Motor neuron (in vitro differentiated cells): Measurements from ENCODE around the gene CPTP. TPM values are rescaled to one million over a fixed set of nuclear protein-coding genes. Genes with fewer than 3 reads are reported as not detected.

ENCODE experiments used
- ATAC-seq, 8 experiments: fragments of 200-7000 bp; cut with Tn5 transposase; replicated peaks in 6 of 8; 2 replicates each; pipeline ENCODE4 v1.8.0; 2021; ENCODE audit warnings: mild to moderate bottlenecking in 8 of 8, moderate library complexity in 8 of 8
- H3K27ac ChIP-seq, 2 donors: fragments of 250-450 bp; sonication (Bioruptor Pico); 2 replicates each; pipeline ENCODE4 v1.9.0; 2021; ENCODE audit warnings: antibody characterized with exemption in 2 of 2, mild to moderate bottlenecking in 2 of 2, moderate library complexity in 1 of 2
- H3K4me1 ChIP-seq, 2 donors: fragments of 250-450 bp; sonication (Bioruptor Pico); replicated peaks in 1 of 2; 2 replicates each; pipeline ENCODE4 v1.6.1; 2021; ENCODE audit warnings: antibody characterized with exemption in 2 of 2, mild to moderate bottlenecking in 2 of 2, moderate library complexity in 1 of 2
- H3K4me3 ChIP-seq, 5 donors: fragments of 250-450 bp; sonication (Bioruptor Pico); 2 replicates each; pipeline ENCODE4 v1.9.0; 2021; ENCODE audit warnings: antibody characterized with exemption in 5 of 5, mild to moderate bottlenecking in 5 of 5, moderate library complexity in 4 of 5
- WGBS, 10 experiments: fragments of 450-650 bp; shearing (Covaris generic); methylation state at CpG; one replicate each; pipeline ENCODE4 v1.0.0; 2022; 5-methylcytosine and 5-hydroxymethylcytosine counted together
- in situ Hi-C, 9 experiments: fragments of 400-800 bp; cut with MboI; loops; one replicate each; pipeline ENCODE4 v1.15.0; 2021; ENCODE audit warnings: low sequenced_read_pairs in 9 of 9, low pct_unique_long_range_greater_than_20kb in 2 of 9; ENCODE audit not compliant: unreplicated experiment in 9 of 9
- total RNA-seq, 8 experiments: library from RNA; unstranded; fragments of 300-600 nt; gene quantifications; 2 replicates each; pipeline versions ENCODE4 v1.2.3 to v1.2.4, GENCODE V29; 2022

CPTP gene
- total RNA-seq: 10 to 100 TPM; 11.2 to 22.4 (median 13.4) TPM

GRCh38 chr1:1324524-1325287 lies at the start of gene CPTP, which contains the start of gene INTS11:
Gene CPTP (plus strand): TSS chr1:1324802. CDS start chr1:1326911, 2,109 bp downstream.
Gene INTS11 (minus strand): TSS chr1:1324660. CDS start chr1:1324608, 52 bp downstream.
- ATAC-seq: peak; percentile 76 to 87 (median 82)
- Histone ChIP-seq H3K27ac (peak within 1 kb of the TSS; percentile 79 to 87), H3K4me3 (peak within 1 kb of the TSS; percentile 95 to 100 (median 99)), H3K4me1 (peaks cover 18 to 19% of the 10 kb centered on the region in 2 donors)
- 4% methylated on average over 5 of the region's 84 CpGs; no CpG with 5 or more reads in 9 of the 10 experiments for WGBS, 10 experiments
- in situ Hi-C loops: no loop called here

GRCh38 chr1:1274931-1275431 lies 49.6 kb upstream of the CPTP start:
- 67 to 100% (median 96%) methylated on average over 1 to 4 of the region's 15 CpGs; no CpG with 5 or more reads in 5 of the 10 experiments for WGBS, 10 experiments
- no peak for ATAC-seq
- H3K4me3 ChIP-seq: peak overlapping the region in 2 of 5 donors; percentile 86 to 90
- in situ Hi-C loops: loop anchor here in 3 of 9 experiments (25.0 kb wide), 2 partner anchors 113 to 263 kb away; partner anchors contain the start of genes AGRN (in 2 of the 3), HES4 (in 2 of the 3), ISG15 (in 2 of the 3) and TTLL10 (in 1 of the 3)
- peaks cover 26 to 27% of the 10 kb centered on the region in 2 donors for H3K4me1 ChIP-seq
- no peak overlapping the region for H3K27ac ChIP-seq

- Histone ChIP-seq H3K4me1 (peaks cover 25 to 26% of the 10 kb centered on the region in 2 donors), H3K27ac (no peak overlapping the region), H3K4me3 (no peak overlapping the region)
- no peak for ATAC-seq
- WGBS, 10 experiments: 75 to 100% (median 81%) methylated on average over 1 to 9 of the region's 9 CpGs; no CpG with 5 or more reads in 1 of the 10 experiments
- in situ Hi-C loops: no loop called here
These were observed 48.8 kb upstream of the CPTP start for GRCh38 chr1:1275836-1276235.

- WGBS, 10 experiments: 78 to 100% (median 90%) methylated on average over 1 to 12 of the region's 13 CpGs; no CpG with 5 or more reads in 2 of the 10 experiments
- Histone ChIP-seq H3K4me3 (no peak overlapping the region), H3K4me1 (peaks cover 6 to 7% of the 10 kb centered on the region in 2 donors), H3K27ac (no peak overlapping the region)
- no peak for ATAC-seq
- in situ Hi-C loops: no loop called here
These were observed 46.0 kb upstream of the CPTP start for GRCh38 chr1:1278620-1279019.

DNA sequence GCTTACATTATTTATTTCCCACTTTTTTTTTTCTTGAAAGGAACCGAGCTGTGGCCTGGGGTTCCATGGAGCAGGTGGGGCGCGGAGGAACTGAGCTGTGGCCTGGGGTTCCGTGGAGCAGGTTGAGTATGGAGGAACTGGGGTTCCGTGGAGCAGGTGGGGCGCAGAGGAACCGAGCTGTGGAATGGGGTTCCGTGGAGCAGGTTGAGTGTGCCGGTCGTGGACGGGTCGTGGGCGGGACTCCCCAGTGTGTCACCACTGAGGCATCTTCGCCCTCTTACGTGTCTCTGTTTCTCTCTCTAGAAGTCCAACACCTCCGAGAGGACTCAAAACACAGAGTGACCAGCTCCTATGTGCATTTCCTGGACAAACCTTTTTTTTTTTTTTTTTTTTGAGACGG lies 45.6 kb upstream of the CPTP start:
- in situ Hi-C loops: no loop called here

GRCh38 chr1:1280782-1281481 lies 43.7 kb upstream of the CPTP start:
- in situ Hi-C loops: no loop called here
- no peak overlapping the region for H3K4me3 ChIP-seq
- peak in 3 of 8 experiments; percentile 2 to 9 (median 9) for ATAC-seq
- WGBS, 10 experiments: 71 to 100% (median 77%) methylated on average over 1 to 6 of the region's 21 CpGs; no CpG with 5 or more reads in 6 of the 10 experiments
- H3K27ac ChIP-seq: no peak overlapping the region
- H3K4me1 ChIP-seq: no peaks in the 10 kb centered on the region

More for the DNA sequence above, 45.6 kb upstream of the CPTP start:
- WGBS, 10 experiments: 69 to 95% (median 86%) methylated on average over 4 to 16 of the region's 17 CpGs; no CpG with 5 or more reads in 3 of the 10 experiments
- Histone ChIP-seq H3K4me3 (no peak overlapping the region), H3K27ac (no peak overlapping the region), H3K4me1 (peaks cover 6 to 7% of the 10 kb centered on the region in 2 donors)
- ATAC-seq: no peak

DNA sequence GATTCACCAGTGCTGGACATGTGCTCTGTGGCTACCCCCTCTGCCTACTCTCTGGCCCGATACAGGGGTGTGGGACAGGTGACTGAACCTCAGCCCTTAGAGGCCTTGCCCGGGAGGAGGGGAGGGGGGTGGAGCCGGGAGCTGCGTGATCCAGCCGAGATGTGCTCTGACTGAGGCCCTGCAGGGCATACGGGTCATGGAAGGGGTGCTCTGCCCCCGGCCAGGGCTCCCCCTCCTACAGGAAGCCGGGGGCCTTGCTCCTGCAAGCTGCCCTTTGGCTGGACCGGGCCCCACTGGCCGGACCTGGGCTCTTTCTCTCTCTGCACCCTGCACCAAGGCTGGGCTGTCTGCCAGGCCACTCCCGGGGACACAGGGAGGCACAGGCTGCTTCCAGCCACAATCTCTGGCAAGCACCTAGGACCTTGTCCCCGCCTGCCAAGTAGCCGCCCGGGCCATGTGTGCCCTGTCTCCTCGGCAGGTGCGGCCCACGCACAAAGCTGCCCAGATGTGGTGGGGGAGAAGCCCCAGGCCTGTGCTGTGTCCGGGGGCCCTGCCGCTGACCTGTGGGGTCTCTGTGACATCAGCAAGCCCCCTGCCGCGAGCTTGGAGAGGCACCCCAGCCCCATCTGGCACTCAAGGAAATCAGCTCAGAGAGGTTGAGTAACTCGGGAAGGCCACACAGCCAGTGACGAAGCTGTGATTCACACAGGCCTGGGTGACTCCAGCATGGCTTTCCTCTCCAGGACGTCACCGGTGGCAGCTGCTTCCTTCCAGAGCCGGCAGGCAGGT lies 42.9 kb upstream of the CPTP start:
- Histone ChIP-seq H3K4me3 (no peak overlapping the region), H3K4me1 (no peaks in the 10 kb centered on the region), H3K27ac (no peak overlapping the region)
- ATAC-seq: peak; percentile 6 to 58 (median 22)
- in situ Hi-C loops: no loop called here
- 20 to 74% (median 69%) methylated on average over 2 to 13 of the region's 26 CpGs; no CpG with 5 or more reads in 5 of the 10 experiments for WGBS, 10 experiments

DNA sequence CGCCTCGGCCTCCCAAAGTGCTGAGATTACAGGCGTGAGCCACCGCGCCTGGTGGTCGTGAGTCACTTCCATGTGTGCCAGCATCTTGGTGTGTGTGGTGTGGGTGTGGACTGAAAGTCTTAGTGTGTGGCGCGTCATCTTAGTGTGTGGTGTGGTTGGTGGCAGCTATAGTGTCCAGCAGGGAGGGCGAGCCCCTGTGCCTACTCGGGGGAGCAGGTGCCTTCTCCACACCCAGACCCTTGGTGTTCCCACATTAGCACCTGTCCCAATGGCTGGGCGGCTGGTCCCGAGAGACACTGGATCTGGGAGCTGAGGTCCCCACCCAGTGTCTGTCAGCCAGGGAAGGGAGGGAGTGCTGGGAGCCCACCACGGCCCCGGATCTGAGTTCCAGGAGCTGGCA lies 41.6 kb upstream of the CPTP start:
- ATAC-seq: peak in 1 of 8 experiments; percentile 5
- in situ Hi-C loops: no loop called here
- no peak overlapping the region for H3K4me3 ChIP-seq
- no peak overlapping the region for H3K27ac ChIP-seq
- no peaks in the 10 kb centered on the region for H3K4me1 ChIP-seq
- WGBS, 10 experiments: 40 to 93% (median 80%) methylated on average over 2 to 9 of the region's 14 CpGs; no CpG with 5 or more reads in 4 of the 10 experiments

GRCh38 chr1:1283821-1284220 lies 40.8 kb upstream of the CPTP start:
- Histone ChIP-seq H3K4me3 (no peak overlapping the region), H3K4me1 (no peaks in the 10 kb centered on the region), H3K27ac (no peak overlapping the region)
- in situ Hi-C loops: no loop called here
- 0 to 40% (median 17%) methylated on average over 1 of the region's 9 CpGs; no CpG with 5 or more reads in 7 of the 10 experiments for WGBS, 10 experiments
- ATAC-seq: peak in 3 of 8 experiments; percentile 49 to 74 (median 66)

DNA sequence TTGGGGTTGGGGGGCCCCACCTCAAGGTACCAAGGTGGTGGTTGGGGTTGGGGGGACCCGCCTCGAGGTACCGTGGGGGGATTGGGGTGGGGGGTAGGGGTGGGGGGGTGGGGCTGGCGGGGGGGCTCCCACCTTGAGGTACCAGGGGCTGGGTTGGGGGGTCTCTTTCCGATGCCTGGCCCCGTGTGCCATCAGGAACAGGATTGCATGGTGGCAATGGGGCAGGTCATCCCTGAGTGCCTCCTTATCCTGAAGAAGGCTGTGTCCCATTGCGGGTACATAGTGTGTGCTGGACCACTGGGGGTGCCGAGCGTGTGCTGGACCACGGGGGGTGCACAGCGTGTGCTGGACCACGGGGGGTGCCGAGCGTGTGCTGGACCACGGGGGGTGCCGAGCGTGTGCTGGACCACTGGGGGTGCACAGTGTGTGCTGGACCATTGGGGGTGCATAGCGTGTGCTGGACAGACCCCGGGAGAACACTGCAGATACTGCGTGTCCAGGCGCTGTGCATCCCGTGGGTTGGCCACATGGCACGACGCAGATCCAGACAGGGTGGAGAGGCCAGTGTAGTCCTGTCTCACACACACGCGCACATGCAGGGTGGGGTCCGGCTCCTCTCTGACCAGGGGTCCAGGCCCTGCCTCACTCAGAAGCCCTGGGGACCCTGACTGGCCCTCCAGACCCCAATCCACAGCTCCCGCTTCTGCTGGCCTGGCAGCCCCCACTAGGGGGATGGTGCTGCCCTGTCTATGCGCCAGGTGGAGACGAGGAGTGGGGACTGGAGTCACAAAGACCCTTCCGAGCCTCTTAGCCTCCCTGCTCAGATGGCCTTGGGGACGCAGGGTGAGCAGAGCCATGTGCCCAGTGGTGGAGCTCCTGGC lies 40.1 kb upstream of the CPTP start:
- in situ Hi-C loops: no loop called here
- H3K4me3 ChIP-seq: no peak overlapping the region
- ATAC-seq: peak in 3 of 8 experiments; percentile 4 to 6 (median 6)
- H3K27ac ChIP-seq: no peak overlapping the region
- no peaks in the 10 kb centered on the region for H3K4me1 ChIP-seq
- WGBS, 10 experiments: 85 to 100% (median 100%) methylated on average over 2 to 8 of the region's 32 CpGs; no CpG with 5 or more reads in 7 of the 10 experiments

- in situ Hi-C loops: no loop called here
- Histone ChIP-seq H3K4me1 (no peaks in the 10 kb centered on the region), H3K4me3 (no peak overlapping the region), H3K27ac (no peak overlapping the region)
- ATAC-seq: peak in 2 of 8 experiments; percentile 1 to 7
- WGBS, 10 experiments: 61 to 77% (median 68%) methylated on average over 6 to 11 of the region's 22 CpGs; no CpG with 5 or more reads in 7 of the 10 experiments
These were observed 39.5 kb upstream of the CPTP start for GRCh38 chr1:1285102-1285571.
